GM12873 (cell line): Measurements from ENCODE around the gene PCLAF.

Source experiments
- CTCF ChIP-seq: IDR thresholded peaks from 2 replicates; pipeline ENCODE4 v1.5.1; 2012; ENCODE audit warnings: low read depth, mild to moderate bottlenecking, moderate library complexity, low read length, control low read depth; ENCODE audit not compliant: insufficient read depth; ENCODE audit errors: missing control alignments

Gene PCLAF

GRCh38 chr15:64383760-64384159, 2.5 kb upstream of the PCLAF start:
- TF ChIP-seq CTCF: no peak

GRCh38 chr15:64379216-64379960, 1.9 kb downstream of the PCLAF start:
- TF ChIP-seq CTCF: no peak

- no peak for TF ChIP-seq CTCF
Measured at GRCh38 chr15:64373360-64373759, 7.9 kb downstream of the PCLAF start.

GRCh38 chr15:64369078-64369607, 12.1 kb downstream of the PCLAF start:
- no peak for TF ChIP-seq CTCF

- TF ChIP-seq CTCF: no peak
Measured at GRCh38 chr15:64361259-64361658, 20.0 kb downstream of the PCLAF start.

- no peak for TF ChIP-seq CTCF
Measured at GRCh38 chr15:64356710-64357040, 24.6 kb downstream of the PCLAF start.

- peak; percentile 24 for TF ChIP-seq CTCF
Measured at GRCh38 chr15:64355944-64356709, 25.1 kb downstream of the PCLAF start, which contains the start of gene CSNK1G1. Gene CSNK1G1 (minus strand): TSS chr15:64356173. CDS start chr15:64300499, 55,674 bp downstream.
